GM21723 (cell line): ENCODE results near the gene FSTL1.

Source experiments
- ATAC-seq: cut with Tn5 transposase; IDR thresholded peaks from one replicate; pipeline ENCODE4 v1.9.1; 2021; ENCODE audit warnings: mild to moderate bottlenecking, moderate library complexity; ENCODE audit not compliant: unreplicated experiment

The FSTL1 gene, protein sequence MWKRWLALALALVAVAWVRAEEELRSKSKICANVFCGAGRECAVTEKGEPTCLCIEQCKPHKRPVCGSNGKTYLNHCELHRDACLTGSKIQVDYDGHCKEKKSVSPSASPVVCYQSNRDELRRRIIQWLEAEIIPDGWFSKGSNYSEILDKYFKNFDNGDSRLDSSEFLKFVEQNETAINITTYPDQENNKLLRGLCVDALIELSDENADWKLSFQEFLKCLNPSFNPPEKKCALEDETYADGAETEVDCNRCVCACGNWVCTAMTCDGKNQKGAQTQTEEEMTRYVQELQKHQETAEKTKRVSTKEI

GRCh38 chr3:120450600-120451271, at the start of gene FSTL1:
FSTL1 (minus strand) TSS chr3:120450992; CDS start chr3:120450746, 246 bp downstream.
- ATAC-seq = no peak

DNA sequence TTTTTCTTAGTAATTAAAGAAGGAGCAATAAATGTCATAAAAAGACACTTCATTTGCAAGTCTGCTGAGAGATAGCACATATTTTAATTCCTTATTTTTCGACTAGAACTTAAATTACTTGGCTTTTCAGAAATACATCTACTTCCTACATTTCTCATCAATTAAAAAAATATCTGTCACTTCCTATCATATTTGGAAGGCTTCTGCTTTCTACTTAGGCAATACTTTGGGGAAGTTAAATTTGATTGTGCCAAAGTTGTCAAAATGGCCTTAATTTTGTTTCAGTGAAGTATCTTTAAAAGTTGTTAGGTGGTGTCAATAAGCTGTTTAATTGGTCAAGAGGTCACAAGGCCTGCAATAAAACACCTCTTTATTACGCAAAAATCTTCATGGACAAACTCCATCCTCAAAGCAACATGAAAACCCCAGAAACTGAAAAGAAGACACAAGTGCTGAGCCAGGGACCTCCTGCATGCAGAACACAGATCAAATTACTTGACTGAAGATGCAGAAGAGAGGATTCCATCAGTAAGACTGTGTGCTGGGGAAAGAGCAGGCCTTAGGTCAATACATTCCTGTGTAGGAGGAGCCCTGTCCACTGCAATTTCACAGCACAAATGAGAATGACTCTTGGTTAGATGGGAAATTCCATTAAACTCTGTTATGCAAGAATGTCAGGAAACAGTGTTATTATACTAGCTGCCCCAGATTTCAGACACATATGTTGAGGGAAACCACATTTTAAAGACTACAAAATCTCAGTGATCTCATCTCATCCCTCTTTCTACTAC, 48.0 kb upstream of the FSTL1 start:
- ATAC-seq = no peak

GRCh38 chr3:120497818-120498217, 47.0 kb upstream of the FSTL1 start:
- no peak for ATAC-seq

- no peak for ATAC-seq
Observed at GRCh38 chr3:120497336-120497735, 46.5 kb upstream of the FSTL1 start.

DNA sequence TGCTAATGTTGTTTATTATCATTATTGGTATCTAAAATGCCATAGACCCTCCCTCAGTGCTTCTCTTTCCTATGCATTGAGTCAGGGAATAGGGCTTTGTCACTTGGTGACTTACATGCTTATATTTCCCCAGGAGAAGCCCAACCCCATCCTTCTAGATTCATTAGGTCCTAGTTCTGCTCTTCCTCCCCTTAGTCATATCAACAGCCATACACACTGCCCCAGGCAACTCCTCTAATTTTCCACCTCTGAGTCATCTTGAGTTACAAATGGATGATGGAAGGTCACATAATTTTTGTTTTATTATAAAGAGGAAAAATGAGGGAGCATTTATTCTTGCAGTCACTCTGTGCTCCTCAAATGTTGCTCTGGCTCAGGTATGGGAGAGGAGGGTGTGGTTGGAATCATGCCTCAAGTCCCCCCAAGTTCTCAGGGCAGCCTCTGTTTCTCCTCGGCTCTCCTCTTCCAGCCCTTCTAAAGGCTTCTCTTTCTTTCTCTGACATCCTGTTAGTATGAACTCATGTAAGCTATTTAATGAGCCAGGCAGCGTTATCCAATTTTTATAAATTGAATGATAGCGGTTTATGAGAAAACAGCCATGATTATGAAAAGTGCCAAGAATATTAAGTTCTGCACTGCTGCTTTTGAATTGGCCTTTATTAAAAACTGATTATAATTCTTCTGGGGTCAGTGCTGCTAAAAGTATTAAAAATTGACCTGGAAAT, 45.6 kb upstream of the FSTL1 start:
- ATAC-seq = no peak

DNA sequence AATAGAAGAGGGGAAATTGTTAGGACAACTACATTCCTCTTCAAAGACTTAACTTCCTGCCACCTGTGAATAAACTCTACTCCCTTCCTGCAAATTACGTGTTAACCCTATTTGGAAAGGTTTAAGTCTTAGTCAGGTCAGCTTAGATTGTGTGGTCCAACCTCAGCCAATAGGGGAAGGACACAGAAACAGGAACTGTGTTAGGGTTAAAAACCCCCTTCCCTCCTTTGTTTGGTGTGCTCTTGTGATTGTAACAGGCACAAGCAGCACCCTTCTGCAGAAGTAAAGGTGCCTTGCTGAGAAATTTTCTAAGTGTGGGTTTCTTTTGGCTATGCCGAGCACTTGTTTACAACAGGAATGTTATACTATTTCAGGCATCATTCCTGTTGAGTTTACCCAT, 45.0 kb upstream of the FSTL1 start:
- ATAC-seq = no peak

- ATAC-seq = no peak
Observed at GRCh38 chr3:120492103-120492502, 41.3 kb upstream of the FSTL1 start.

DNA sequence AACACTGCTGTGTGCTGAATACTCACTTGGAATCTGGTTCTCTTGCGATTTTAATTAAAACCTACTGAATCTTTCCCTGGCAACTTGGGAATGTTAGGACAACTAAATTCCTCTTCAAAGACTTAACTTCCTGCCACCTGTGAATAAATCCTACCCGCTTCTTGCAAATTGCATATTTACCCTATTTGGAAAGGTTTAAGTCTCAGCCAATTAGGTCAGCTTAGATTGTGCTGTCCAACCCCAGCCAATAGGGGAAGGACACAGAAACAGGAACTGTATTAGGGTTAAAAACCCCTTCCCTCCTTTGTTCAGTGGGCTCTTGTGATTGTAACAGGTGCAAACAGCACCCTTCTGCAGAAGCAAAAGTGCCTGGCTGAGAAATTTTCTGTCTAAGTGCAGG, 38.6 kb upstream of the FSTL1 start:
- ATAC-seq = no peak

DNA sequence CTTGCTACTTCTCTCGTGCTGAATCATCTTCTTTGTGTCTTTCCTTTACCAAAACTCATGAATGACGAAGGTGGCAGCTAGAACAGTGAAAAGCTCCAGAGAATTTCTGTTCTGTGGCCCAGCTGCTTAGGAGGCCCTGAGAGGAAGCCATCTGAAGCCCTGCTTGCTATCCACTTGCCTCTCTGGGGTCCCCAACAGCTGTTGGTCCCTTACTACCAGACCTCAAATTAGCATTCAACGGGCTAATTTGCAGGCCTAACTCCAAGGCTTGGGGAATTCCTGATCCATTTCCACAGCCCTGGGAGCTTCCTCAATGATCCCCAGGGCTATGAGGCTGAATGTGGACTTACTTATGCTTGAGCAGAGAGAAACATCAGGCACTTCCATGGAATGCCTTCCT, 37.5 kb upstream of the FSTL1 start:
- ATAC-seq = no peak

- no peak for ATAC-seq
Observed at GRCh38 chr3:120487191-120487650, 36.4 kb upstream of the FSTL1 start.

GRCh38 chr3:120481081-120481480, 30.3 kb upstream of the FSTL1 start:
- no peak for ATAC-seq

- no peak for ATAC-seq
Observed at GRCh38 chr3:120477781-120478180, 27.0 kb upstream of the FSTL1 start.

GRCh38 chr3:120475722-120476377, 25.1 kb upstream of the FSTL1 start:
- no peak for ATAC-seq

GRCh38 chr3:120473896-120474675, 23.3 kb upstream of the FSTL1 start:
- no peak for ATAC-seq

GRCh38 chr3:120473389-120473788, 22.6 kb upstream of the FSTL1 start:
- no peak for ATAC-seq

GRCh38 chr3:120472121-120472844, 21.5 kb upstream of the FSTL1 start:
- no peak for ATAC-seq

DNA sequence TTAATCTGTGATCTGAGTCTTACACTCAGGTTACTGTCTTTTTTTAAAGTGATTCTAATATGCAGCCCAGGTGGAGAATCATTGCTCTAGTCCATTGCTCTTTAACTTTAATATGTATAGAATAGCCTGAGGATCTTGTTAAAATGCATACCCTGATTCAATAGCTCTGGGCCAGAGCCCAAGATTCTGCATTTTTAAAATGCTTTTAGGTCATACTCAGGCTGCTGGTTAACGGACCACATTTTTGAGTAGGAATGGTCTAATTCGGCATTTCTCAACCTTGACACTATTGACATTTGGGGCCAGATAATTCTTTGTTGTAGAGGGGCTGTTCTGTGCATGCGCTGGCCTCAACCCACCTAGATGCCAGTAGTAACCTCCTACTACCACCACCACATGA, 20.9 kb upstream of the FSTL1 start:
- ATAC-seq = no peak

DNA sequence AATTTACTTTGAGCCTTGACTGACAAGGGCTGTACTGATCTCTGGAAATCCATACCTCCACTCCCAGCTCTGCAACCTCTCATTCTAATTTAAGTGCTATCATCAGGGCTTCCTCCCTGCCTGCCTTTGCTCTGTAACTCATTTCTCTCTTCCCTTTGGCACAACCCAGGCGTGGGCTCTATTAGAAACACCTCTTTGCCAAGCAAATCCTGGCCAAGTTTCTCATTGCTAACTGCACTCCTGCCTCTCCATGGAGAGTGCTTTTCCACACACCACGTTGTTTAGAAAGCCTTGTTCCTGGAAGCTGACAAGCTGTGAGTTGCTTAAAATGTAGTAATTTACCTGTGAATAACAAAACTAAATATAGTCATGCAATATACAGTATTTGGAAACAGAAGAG, 20.1 kb upstream of the FSTL1 start:
- ATAC-seq = no peak

- no peak for ATAC-seq
Observed at GRCh38 chr3:120469882-120470301, 19.1 kb upstream of the FSTL1 start.
